Colon (tissue), 2 donors: Measurements from ENCODE around the gene MUSK.
"Not testable (repeated sequence)": the region's sequence is repeated elsewhere in the genome, so short reads cannot be mapped to it uniquely, and the experiment has no call there.

ENCODE experiments used
- FAIRE-seq: peaks from 2 replicates; lab custom pipeline; 2012; peaks lifted over from hg19 to GRCh38; lab: Jason Lieb, UNC
- donor health status: control.
- donor health status: control.

MUSK gene

GRCh38 chr9:110810262-110810976, 141.8 kb downstream of the MUSK start:
- peak; percentile 10 for FAIRE-seq

GRCh38 chr9:110812886-110813285, 144.3 kb downstream of the MUSK start:
- FAIRE-seq: no peak

- no peak for FAIRE-seq
These were observed 145.6 kb downstream of the MUSK start for GRCh38 chr9:110814159-110814558.

GRCh38 chr9:110815361-110815760, 146.8 kb downstream of the MUSK start:
- FAIRE-seq: no peak

- FAIRE-seq: no peak
These were observed 151.8 kb downstream of the MUSK start for GRCh38 chr9:110820381-110820780.

GRCh38 chr9:110821064-110821463, 152.5 kb downstream of the MUSK start:
- no peak for FAIRE-seq

GRCh38 chr9:110825129-110825528, 156.5 kb downstream of the MUSK start:
- FAIRE-seq: not testable (repeated sequence)

- no peak for FAIRE-seq
These were observed 157.4 kb downstream of the MUSK start for GRCh38 chr9:110825950-110826349.

- FAIRE-seq: not testable (repeated sequence)
These were observed 157.8 kb downstream of the MUSK start for GRCh38 chr9:110826400-110826799.

- no peak for FAIRE-seq
These were observed 159.7 kb downstream of the MUSK start for GRCh38 chr9:110828264-110828663.

- FAIRE-seq: no peak
These were observed 161.9 kb downstream of the MUSK start for GRCh38 chr9:110830495-110830894.

- FAIRE-seq: no peak
These were observed 164.3 kb downstream of the MUSK start for GRCh38 chr9:110832926-110833325.

GRCh38 chr9:110835404-110835803, 166.8 kb downstream of the MUSK start:
- no peak for FAIRE-seq

GRCh38 chr9:110835859-110836271, 167.3 kb downstream of the MUSK start:
- no peak for FAIRE-seq

- FAIRE-seq: no peak
These were observed 168.9 kb downstream of the MUSK start for GRCh38 chr9:110837401-110838005.

GRCh38 chr9:110842169-110842568, 173.6 kb downstream of the MUSK start:
- FAIRE-seq: no peak

- no peak for FAIRE-seq
These were observed 174.4 kb downstream of the MUSK start for GRCh38 chr9:110842986-110843385.

GRCh38 chr9:110844121-110844520, 175.5 kb downstream of the MUSK start:
- FAIRE-seq: no peak

- no peak for FAIRE-seq
These were observed 177.6 kb downstream of the MUSK start for GRCh38 chr9:110846215-110846614.

GRCh38 chr9:110847671-110848070, 179.1 kb downstream of the MUSK start:
- FAIRE-seq: no peak

- no peak for FAIRE-seq
These were observed 182.0 kb downstream of the MUSK start for GRCh38 chr9:110850401-110851135.
